ES-I3 (cell line): ENCODE data around the gene EPS8.
"Not testable (repeated sequence)": the region's sequence is repeated elsewhere in the genome, so short reads cannot be mapped to it uniquely, and the experiment has no call there.

ENCODE experiments used
- H3K36me3 ChIP-seq: 2 replicates; pipeline ENCODE4 v1.6.1; 2013; ENCODE audit warnings: mild to moderate bottlenecking, low read length, control low read depth, moderate library complexity; ENCODE audit not compliant: insufficient read depth
- H3K4me1 ChIP-seq: 2 replicates; pipeline ENCODE4 v1.6.1; 2013; ENCODE audit warnings: mild to moderate bottlenecking, control low read depth, low read length; ENCODE audit not compliant: insufficient read depth
- H3K9ac ChIP-seq: 2 replicates; pipeline ENCODE4 v1.6.1; 2013; ENCODE audit warnings: low read depth, mild to moderate bottlenecking, low read length, moderate library complexity
- H3K9me3 ChIP-seq: 2 replicates; pipeline ENCODE4 v1.6.1; 2013; ENCODE audit warnings: mild to moderate bottlenecking, low read length, moderate library complexity; ENCODE audit not compliant: control insufficient read depth, insufficient read depth

Gene EPS8

DNA sequence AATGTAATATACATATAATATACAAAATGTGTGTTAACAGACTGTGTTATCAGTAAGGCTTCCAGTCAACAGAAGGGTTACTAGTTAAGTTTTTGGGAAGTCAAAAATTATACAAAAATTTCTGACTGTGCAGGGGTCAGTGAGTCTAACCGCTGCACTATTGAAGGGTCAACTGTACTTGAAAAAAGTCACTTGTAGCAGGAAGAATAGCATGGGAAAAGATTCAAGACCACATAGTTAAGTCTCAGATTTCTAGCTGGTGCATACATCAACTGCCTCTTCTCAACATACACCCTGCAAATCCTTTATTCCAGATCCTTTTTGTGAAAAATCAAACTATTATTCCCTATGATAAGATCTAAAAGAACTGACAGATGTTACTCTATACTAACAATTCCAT, 5.9 kb downstream of the EPS8 start:
- H3K9me3 ChIP-seq = peaks cover 3% of the 10 kb centered on the region; the same call in 1 of the 2 replicates
- H3K4me1 ChIP-seq = no peaks in the 10 kb centered on the region
- H3K36me3 ChIP-seq = no peaks in the 10 kb centered on the region
- H3K9ac ChIP-seq = no peak overlapping the region

DNA sequence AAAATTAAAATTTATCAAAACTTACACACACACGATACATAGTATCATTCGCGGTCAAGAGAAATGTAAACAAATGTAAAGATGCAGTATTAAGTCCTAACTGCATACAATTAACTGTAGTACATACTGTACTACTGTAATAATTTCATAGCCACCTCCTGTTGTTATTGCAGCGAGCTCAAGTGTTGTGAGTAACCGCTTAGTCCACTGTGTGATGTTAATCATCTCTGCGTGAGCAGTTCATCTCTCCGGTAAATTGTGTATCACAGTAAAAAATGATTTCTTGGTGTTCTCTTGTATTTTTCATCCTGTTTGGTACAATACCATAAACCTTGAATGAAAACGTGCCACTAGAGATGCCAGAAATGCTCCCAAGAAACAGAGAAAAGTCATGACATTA, 6.5 kb downstream of the EPS8 start:
- no peak overlapping the region for H3K9ac ChIP-seq
- H3K36me3 ChIP-seq = no peaks in the 10 kb centered on the region
- H3K9me3 ChIP-seq = peaks cover 3% of the 10 kb centered on the region; the same call in 1 of the 2 replicates
- no peaks in the 10 kb centered on the region for H3K4me1 ChIP-seq

DNA sequence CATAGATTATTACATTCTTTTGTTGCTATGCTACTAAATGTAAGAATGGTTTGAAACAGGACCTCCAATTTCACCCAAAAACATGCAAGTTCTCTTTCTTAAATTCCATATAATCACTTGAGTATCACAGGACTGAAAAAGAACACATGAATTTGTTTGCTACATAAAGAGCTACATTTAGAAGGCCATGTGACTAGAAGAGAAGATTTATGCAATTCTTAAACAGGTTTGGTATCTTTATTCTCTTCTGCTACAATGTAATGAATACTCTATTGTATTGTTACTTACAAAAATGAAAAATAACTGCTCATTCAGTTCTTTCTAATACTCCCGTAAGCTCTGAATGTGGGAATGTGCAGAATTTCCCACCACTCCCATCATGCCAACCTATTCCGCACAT, 9.3 kb downstream of the EPS8 start:
- H3K9me3 ChIP-seq = no peaks in the 10 kb centered on the region
- no peak overlapping the region for H3K9ac ChIP-seq
- H3K36me3 ChIP-seq = no peaks in the 10 kb centered on the region
- no peaks in the 10 kb centered on the region for H3K4me1 ChIP-seq

DNA sequence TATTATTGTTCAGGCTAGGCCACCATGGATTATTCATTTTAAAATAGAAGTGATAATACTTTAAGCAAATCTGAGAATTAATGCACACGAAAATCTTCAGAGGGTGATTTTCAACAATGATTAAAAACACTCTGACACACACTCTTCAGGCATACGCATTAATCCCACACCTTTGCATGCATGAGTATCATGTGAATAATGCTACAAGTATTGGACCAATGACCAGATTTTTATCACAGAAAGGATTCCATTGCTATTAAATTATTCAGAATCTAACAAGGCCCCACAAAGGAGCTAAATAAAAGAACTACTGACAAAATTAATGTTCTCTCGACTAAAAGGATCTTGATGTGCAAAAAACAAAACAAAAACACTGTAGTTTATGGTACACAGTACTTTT, 11.1 kb downstream of the EPS8 start:
- Histone ChIP-seq H3K9me3 (no peaks in the 10 kb centered on the region), H3K9ac (no peak overlapping the region), H3K36me3 (no peaks in the 10 kb centered on the region), H3K4me1 (no peaks in the 10 kb centered on the region)

DNA sequence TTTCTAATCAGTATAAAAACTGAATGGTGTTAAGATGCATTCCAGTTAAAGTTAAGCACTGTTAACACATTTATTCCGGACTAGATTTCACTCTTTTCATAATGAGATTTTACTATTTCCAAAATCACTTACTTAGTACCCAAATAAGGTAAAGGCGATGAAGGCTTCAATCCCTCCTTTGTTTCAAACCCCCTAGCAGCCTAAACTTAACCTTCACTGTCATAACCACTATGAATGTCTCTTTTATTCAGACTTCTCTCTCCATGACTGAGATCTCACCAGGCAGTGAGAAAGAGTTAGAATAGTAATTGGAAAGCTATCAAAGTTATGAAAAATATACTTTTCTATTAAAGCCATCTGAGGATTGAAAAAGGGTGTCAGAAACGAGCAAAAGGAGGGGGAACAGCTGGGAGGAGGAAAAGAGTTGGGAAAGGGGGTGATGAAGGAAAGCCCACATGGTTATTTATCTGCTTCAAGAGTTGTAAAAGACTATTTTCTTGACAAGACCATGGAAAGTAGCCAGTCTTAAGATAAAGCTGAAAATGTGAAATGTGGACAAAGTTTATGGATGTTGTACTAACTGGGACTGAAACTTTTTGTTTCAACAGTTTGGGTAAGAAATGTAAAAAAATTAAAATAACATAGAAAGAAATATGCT, 11.7 kb downstream of the EPS8 start:
- no peaks in the 10 kb centered on the region for H3K36me3 ChIP-seq
- H3K9ac ChIP-seq = no peak overlapping the region
- no peaks in the 10 kb centered on the region for H3K4me1 ChIP-seq
- H3K9me3 ChIP-seq = no peaks in the 10 kb centered on the region

DNA sequence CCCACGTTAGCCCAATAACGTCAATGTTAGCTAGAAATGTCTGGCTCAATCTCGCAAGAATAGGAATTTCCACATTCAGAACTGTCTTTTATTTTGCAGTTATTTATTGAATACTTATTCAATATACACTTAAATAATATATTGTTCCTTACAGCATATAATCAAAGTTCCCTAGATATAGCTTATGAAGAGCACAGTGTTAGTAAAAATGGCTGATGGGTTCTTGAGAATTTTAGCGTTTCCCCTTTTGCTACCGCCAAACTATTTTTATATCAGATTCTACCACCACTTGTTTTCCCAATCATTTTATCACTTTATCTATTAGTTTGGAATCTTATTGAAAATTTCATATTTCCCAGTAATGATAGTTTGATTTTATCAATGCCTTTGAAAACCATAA, 12.7 kb downstream of the EPS8 start:
- Histone ChIP-seq H3K4me1 (0 out of 2 replicates have a peak, but pooled peaks cover 3% of the 10 kb centered on the region), H3K9me3 (no peaks in the 10 kb centered on the region), H3K9ac (no peak overlapping the region), H3K36me3 (no peaks in the 10 kb centered on the region)

DNA sequence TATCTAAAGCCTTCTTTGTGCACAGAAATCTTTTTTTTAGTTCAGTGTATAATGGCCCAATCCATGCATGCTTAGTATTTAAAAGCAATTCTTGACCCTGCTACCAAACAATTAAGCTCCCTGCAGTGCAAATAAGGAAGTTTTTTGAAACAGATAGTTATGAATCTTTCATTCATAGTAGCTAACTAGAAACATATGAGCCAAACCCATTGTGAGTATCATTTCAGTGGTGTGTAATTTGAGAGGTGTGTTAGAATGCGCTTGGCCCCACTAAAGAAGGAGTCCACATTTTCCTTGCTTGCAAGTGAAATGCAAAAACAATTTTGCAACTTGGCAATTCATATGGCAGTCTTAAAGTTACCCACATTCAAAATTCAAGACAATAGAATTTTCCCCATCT, 14.4 kb downstream of the EPS8 start:
- H3K9me3 ChIP-seq = no peaks in the 10 kb centered on the region
- no peaks in the 10 kb centered on the region for H3K36me3 ChIP-seq
- no peak overlapping the region for H3K9ac ChIP-seq
- peaks cover 10% of the 10 kb centered on the region; the same call in 1 of the 2 replicates for H3K4me1 ChIP-seq

DNA sequence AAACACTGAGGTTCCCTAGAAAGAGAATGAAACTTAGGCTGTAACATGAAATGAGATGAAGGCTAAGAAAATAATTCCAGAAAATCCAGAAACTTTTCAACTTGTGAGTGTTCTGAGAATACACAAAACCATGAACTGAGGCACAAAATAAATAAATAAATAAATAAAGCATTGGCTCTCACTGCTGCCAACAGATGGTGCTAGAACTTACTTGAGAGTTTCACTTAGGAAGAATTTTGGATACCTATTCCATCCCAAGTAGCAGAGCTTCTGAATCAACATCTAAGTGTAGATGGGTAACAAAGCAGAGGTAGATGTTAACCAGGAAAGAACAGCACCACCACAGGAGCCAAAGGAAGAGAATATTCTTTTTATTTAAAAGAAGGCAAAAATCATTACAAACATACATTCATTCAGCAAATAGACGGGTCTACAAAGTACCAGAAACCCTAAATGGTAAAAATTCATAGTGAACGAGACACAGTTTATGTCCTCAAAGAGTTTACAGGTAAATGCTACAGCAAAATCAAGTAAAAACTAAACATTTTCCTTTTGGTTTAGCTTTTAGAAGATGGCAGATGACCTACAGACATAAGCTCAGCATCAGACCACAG, 16.7 kb downstream of the EPS8 start:
- peaks cover 10% of the 10 kb centered on the region; the same call in 1 of the 2 replicates for H3K4me1 ChIP-seq
- H3K36me3 ChIP-seq = no peaks in the 10 kb centered on the region

DNA sequence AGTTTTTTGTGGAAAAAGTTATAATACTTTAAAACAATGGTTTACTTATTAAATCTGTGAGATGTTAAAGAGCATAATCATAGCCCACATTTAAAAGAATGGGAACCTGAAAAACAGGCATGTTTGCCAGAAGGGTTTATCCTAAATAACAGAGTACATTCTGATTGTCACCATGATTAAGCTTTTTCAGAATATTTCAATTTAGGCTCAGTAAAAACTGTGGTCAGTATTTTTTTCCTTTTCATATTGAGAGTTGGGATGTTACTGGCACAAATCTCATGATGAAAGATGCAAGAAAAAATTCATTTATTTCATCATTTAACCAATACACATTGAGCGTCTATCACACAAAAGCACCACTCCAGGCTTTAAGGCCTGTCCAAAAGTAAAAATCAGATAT, 18.6 kb downstream of the EPS8 start:
- H3K9me3 ChIP-seq = no peaks in the 10 kb centered on the region
- no peak overlapping the region for H3K9ac ChIP-seq
- H3K4me1 ChIP-seq = peaks cover 10% of the 10 kb centered on the region; the same call in 1 of the 2 replicates
- no peaks in the 10 kb centered on the region for H3K36me3 ChIP-seq

More for the DNA sequence above, 16.7 kb downstream of the EPS8 start:
- H3K9me3 ChIP-seq = no peaks in the 10 kb centered on the region
- H3K9ac ChIP-seq = no peak overlapping the region

DNA sequence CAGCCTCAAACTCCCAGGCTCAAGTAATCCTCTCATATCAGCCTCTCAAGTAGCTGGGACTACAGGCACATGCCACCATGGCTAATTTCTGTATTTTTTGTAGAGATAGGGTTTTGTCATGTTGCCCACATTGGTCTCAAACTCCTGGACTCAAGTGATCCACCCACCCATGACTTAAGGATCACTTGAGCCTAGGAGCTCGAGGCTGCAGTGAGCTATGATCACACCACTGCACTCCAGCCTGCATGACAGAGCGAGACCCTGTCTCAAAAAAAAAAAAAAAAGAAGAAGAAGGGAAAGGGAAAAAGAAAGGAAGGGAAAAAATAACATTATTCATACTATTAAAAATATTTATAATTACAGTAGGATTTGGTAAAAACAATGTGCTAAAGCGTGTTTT, 19.2 kb downstream of the EPS8 start:
- Histone ChIP-seq H3K36me3 (no peaks in the 10 kb centered on the region), H3K4me1 (peaks cover 10% of the 10 kb centered on the region; the same call in 1 of the 2 replicates), H3K9ac (no peak overlapping the region), H3K9me3 (no peaks in the 10 kb centered on the region)

DNA sequence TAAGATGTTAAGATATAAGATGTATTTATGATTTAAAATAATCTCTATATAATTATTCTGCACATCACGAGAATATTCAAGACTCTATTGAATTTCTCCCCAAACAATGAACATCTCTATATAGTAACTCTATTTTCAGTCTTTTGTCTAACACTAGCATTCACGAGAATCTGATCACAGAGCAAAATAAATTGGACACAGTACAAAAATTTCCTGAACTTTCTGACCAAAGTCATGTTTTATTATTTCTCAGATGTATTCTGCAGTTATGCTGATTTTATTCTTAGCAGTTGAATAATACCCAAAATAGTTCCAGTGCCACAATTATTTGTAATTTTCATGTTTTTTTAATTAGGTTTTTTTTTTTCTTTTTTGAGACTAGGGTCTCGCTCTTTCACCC, 19.6 kb downstream of the EPS8 start:
- no peaks in the 10 kb centered on the region for H3K36me3 ChIP-seq
- H3K4me1 ChIP-seq = peaks cover 10% of the 10 kb centered on the region; the same call in 1 of the 2 replicates
- H3K9ac ChIP-seq = no peak overlapping the region
- no peaks in the 10 kb centered on the region for H3K9me3 ChIP-seq

DNA sequence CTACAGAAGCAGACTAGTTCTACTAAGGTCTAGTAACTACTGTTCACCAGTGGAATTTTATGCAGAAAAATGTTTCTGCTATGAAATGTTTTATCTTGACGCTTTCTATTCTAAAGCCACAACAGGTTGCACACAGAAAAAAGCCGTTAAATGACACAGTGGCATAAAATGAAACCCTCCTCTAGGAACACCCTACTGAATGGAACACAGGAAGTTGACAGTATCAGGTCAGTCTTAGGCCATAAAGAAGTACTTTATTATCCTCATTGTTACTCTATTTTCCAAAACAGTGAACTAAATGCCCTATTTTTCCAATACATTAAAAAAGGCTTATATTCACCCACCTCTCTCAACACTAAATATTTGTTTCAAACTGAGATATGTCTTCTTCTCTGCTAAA, 21.9 kb downstream of the EPS8 start:
- no peak overlapping the region for H3K9ac ChIP-seq
- H3K9me3 ChIP-seq = no peaks in the 10 kb centered on the region
- H3K36me3 ChIP-seq = no peaks in the 10 kb centered on the region
- H3K4me1 ChIP-seq = peaks cover 10% of the 10 kb centered on the region; the same call in 1 of the 2 replicates

DNA sequence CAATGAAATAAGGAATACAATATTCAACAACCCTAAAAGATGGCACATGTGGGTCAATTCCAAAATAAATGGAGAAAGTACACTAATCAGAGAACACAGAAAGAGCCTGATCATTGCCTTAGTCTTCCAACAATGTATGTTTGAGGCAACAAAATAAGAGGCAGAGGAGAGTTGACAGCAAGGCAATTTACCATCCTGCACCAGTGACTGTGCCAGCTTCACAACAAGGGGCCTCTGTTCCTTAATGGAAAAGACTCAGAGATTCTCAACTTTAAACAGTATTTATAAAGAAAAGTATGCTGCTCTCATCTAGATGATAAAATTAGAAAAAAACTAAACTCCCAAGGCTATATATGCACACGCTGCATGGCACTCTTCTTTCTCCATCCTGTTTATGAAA, 25.9 kb downstream of the EPS8 start:
- Histone ChIP-seq H3K9ac (no peak overlapping the region), H3K36me3 (no peaks in the 10 kb centered on the region), H3K9me3 (no peaks in the 10 kb centered on the region), H3K4me1 (no peaks in the 10 kb centered on the region)

DNA sequence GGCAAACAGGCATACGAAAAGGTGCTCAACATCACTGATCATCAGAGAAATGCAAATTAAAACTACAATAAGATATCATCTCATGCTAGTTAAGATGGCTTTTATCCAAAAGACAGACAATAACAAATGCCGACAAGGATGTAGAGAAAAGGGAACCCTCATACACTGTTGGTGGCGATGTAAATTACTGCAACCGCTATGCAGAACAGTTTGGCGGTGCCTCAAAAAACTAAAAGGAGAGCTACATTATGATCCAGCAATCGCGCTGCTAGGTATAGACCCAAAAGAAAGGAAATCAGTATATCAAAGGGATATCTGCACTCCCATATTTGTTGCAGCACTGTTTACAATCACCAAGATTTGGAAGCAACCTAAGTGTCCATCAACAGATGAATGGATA, 27.0 kb downstream of the EPS8 start:
- H3K4me1 ChIP-seq, H3K36me3 ChIP-seq, H3K9ac ChIP-seq, H3K9me3 ChIP-seq: not testable (repeated sequence)

DNA sequence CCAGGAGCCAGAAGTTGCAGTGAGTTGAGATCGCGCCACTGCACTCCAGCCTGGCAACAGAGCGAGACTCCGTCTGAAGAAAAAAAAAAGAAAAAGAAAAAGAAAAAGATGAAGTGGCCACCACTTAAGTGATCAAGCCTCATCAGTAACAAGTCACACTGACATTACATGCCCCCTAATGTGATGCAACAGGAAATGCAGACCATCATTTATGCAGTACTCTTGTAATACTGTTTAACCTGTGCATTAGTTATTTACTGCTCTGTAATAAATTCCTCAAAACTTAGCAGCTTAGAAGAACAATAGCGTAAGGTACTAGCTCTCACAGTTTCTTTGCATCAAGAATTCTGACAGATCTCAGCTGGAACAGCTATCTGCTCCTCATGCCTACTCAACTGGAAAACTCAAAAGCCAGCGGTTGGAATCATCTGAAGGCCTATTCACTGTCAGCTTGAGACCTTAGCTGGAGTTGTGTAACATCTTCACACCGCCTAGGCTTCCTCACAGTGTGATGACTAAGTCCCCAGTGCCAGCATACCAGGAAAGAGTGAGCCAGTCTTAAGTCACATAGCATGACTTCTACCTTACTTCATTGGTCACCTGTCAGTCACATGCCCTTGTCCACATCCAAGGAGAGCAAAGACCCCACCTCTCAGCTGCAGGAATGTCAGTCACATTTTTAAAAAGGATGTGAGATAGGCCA, 31.5 kb downstream of the EPS8 start:
- H3K36me3 ChIP-seq = no peaks in the 10 kb centered on the region
- H3K9me3 ChIP-seq = no peaks in the 10 kb centered on the region
- H3K4me1 ChIP-seq = peaks cover 5% of the 10 kb centered on the region; the same call in 1 of the 2 replicates
- H3K9ac ChIP-seq = no peak overlapping the region
